Stimulated activated CD8-positive, alpha-beta memory T cell treated with anti-CD3 and anti-CD28 coated beads, Interleukin-12 subunit alpha, Interleukin-12 subunit beta, amount 100 ng/mL, for 24 hours (primary cell): Measurements from ENCODE around the gene NLRP11.
"Not testable (repeated sequence)": the region's sequence is repeated elsewhere in the genome, so short reads cannot be mapped to it uniquely, and the experiment has no call there.

Source experiments
- DNase-seq: peaks from one replicate; pipeline ENCODE4 v3.0.0-alpha.2; 2020; ENCODE audit errors: extremely low read depth

The NLRP11 gene

DNA sequence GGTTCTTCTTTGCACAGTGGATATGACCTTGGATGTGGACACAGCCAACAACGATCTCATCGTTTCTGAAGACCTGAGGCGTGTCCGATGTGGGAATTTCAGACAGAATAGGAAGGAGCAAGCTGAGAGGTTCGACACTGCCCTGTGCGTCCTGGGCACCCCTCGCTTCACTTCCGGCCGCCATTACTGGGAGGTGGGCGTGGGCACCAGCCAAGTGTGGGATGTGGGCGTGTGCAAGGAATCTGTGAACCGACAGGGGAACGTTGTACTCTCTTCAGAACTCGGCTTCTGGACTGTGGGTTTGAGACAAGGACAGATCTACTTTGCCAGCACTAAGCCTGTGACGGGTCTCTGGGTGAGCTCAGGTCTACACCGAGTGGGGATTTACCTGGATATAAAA lies 53.5 kb downstream of the NLRP11 start:
- DNase-seq = no peak

- DNase-seq = no peak
Measured at GRCh38 chr19:55777528-55777927, 54.3 kb downstream of the NLRP11 start.

GRCh38 chr19:55769632-55770031 lies 62.2 kb downstream of the NLRP11 start:
- not testable (repeated sequence) for DNase-seq

DNA sequence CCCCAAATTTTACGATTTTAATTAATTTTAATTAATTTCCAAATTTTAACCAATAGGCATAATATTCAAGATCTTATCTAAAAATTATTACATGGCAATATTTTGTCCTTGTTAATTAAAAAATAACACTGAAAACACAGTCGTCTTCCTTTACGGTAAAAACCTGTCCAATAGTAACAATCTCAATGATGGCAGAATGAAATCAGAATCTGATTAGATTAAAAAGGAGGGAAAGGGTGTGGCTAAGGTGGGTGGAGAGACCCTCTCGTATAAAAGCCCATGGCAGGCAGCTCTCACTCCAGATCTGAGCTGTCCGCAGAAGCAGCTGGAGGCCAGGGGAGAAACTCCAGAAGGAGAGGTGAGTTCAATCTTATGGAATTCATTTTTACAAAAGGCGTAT lies 63.0 kb downstream of the NLRP11 start, which contains the start of gene RFPL4AL1:
Gene RFPL4AL1 (plus strand): TSS at position 301 of the 400 bp plus-strand sequence. CDS start 2,687 bp downstream, outside the sequence.
- DNase-seq = not testable (repeated sequence)

GRCh38 chr19:55766466-55766865 lies 65.3 kb downstream of the NLRP11 start:
- DNase-seq = no peak

DNA sequence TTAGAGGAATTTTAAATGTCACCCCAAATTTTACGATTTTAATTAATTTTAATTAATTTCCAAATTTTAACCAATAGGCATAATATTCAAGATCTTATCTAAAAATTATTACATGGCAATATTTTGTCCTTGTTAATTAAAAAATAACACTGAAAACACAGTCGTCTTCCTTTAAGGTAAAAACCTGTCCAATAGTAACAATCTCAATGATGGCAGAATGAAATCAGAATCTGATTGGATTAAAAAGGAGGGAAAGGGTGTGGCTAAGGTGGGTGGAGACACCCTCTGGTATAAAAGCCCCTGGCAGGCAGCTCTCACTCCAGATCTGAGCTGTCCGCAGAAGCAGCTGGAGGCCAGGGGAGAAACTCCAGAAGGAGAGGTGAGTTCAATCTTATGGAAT lies 73.0 kb downstream of the NLRP11 start, which contains the start of gene RFPL4A:
Gene RFPL4A (plus strand): TSS at position 301 of the 400 bp plus-strand sequence. CDS start 2,704 bp downstream, outside the sequence.
- DNase-seq = not testable (repeated sequence)

DNA sequence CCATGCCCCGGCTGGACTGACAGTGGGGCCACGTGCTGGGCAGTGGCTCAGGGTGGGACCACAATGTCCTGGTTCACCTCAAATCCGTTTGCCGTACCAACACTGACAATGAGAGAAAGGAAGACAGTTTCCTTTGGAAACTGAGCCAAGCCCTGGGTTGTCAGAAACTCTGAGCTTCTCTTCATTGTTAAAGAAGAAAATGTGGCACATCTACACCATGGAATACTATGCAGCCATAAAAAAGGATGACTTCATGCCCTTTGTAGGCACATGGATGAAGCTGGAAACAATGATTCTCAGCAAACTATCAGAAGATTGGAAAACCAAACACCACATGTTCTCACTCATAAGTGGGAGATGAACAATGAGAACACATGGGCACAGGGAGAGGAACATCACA lies 75.0 kb downstream of the NLRP11 start:
- not testable (repeated sequence) for DNase-seq

GRCh38 chr19:55753401-55753800 lies 78.4 kb downstream of the NLRP11 start:
- no peak for DNase-seq

DNA sequence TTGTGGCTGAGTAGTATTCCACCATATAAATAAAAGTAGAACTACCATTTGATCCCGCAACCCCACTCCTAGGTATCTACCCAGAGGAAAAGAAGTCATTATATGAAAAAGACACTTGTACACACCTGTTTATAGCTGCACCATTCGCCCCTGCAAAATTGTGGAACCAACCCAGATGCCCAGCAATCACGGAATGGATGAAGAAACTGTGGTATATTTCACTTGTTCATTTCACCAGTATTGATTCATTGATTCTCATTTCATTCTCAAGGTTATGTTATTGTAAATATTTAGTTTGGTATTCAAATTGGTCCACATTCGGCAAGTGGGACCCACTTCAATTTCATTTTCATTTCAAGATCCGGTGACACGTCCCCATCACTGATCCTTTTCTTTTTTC lies 81.1 kb downstream of the NLRP11 start:
- DNase-seq = no peak

- no peak for DNase-seq
Measured at GRCh38 chr19:55738302-55738701, 93.5 kb downstream of the NLRP11 start, which contains the start of gene NLRP9. Gene NLRP9 (minus strand): TSS chr19:55738402. CDS start chr19:55738374, 28 bp downstream.
